ENCODE data around the gene MACC1. TPM values are rescaled to one million over a fixed set of nuclear protein-coding genes. Genes with fewer than 3 reads are reported as not detected.
A peak's percentile ranks its signal among the peaks of the same experiment; 100 is the strongest.

MACC1 gene
- total RNA-seq (1.0 TPM), polyA plus RNA-seq (under 1 TPM in 2 of 4 donors, not detected in 2; 0.12 to 0.21 TPM)

GRCh38 chr7:20217193-20217948, at the start of gene MACC1:
TSS of gene MACC1 (minus strand) at chr7:20217384. CDS start at chr7:20161862, 55,522 bp downstream.
- DNase-seq (peak; percentile 2 to 58 (median 11)), ATAC-seq (ENCODE audit: low read depth in 2 of 2) (peak; percentile 41 to 55)
- no peaks in the 10 kb centered on the region for H3K36me3 Mint-ChIP-seq
- Histone ChIP-seq H3K27ac (ENCODE audit: insufficient read depth, low read length, poor library complexity, severe bottlenecking) (no peak within 1 kb of the TSS), H3K36me3 (ENCODE audit: control insufficient read depth, insufficient read depth, low read length) (no peaks in the 10 kb centered on the region), H3K4me3 (ENCODE audit: low read depth, low read length) (peak within 1 kb of the TSS; percentile 46), H3K9me3 (ENCODE audit: control insufficient read depth in 2 of 2, low read length in 2 of 2) (no peaks in the 10 kb centered on the region), H3K27me3 (ENCODE audit: control insufficient read depth, insufficient read depth, low read length) (no peaks in the 10 kb centered on the region), H3K4me1 (ENCODE audit: control insufficient read depth, insufficient read depth, low read length, poor library complexity, severe bottlenecking) (no peaks in the 10 kb centered on the region)
- H3K27ac Mint-ChIP-seq: no peak within 1 kb of the TSS
- H3K9me3 Mint-ChIP-seq: peaks cover 0 to 6% (median 0%) of the 10 kb centered on the region in 7 donors
- H3K4me1 Mint-ChIP-seq: peaks cover 0 to 15% (median 0%) of the 10 kb centered on the region in 4 donors
- H3K27me3 Mint-ChIP-seq: no peaks in the 10 kb centered on the region
- H3K4me3 Mint-ChIP-seq: peak within 1 kb of the TSS in 3 of 4 donors; percentile 75 to 77 (median 77)

GRCh38 chr7:20264623-20265022, 47.4 kb upstream of the MACC1 start:
- H3K9me3 Mint-ChIP-seq: peaks cover 0 to 3% (median 0%) of the 10 kb centered on the region in 7 donors
- peaks cover 0 to 4% (median 0%) of the 10 kb centered on the region in 4 donors for H3K4me1 Mint-ChIP-seq
- no peaks in the 10 kb centered on the region for H3K27me3 ChIP-seq (ENCODE audit: control insufficient read depth, insufficient read depth, low read length)
- no peak overlapping the region for H3K27ac ChIP-seq (ENCODE audit: insufficient read depth, low read length, poor library complexity, severe bottlenecking)
- no peaks in the 10 kb centered on the region for H3K4me1 ChIP-seq (ENCODE audit: control insufficient read depth, insufficient read depth, low read length, poor library complexity, severe bottlenecking)
- H3K4me3 Mint-ChIP-seq: no peak overlapping the region
- H3K9me3 ChIP-seq (ENCODE audit: control insufficient read depth in 2 of 2, low read length in 2 of 2): no peaks in the 10 kb centered on the region
- no peak overlapping the region for H3K27ac Mint-ChIP-seq
- no peak for DNase-seq
- H3K36me3 ChIP-seq (ENCODE audit: control insufficient read depth, insufficient read depth, low read length): no peaks in the 10 kb centered on the region
- ATAC-seq (ENCODE audit: low read depth in 2 of 2): no peak
- no peak overlapping the region for H3K4me3 ChIP-seq (ENCODE audit: low read depth, low read length)
- no peaks in the 10 kb centered on the region for H3K36me3 Mint-ChIP-seq
- no peaks in the 10 kb centered on the region for H3K27me3 Mint-ChIP-seq

DNA sequence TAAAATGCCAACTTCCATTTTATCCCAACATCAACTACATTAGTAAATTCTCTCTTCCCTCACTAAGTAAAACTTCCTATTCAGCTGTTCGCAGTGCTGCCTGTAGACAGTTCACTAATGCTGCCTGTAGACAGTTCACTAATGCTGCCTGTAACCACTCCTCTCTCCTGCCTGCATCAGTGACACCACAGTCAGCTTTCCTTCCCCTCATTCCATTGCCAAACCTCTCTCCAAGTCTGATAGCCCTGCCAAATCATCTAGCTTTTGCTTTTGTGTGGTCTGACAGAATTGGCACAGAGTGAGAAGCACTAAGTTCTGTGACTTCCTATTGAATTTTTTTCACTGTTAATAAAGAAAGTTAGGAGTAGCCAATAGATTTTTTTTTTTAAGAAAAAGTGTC, 43.0 kb upstream of the MACC1 start:
- peak overlapping the region in 1 of 3 donors; percentile 27 for H3K27ac Mint-ChIP-seq
- H3K36me3 Mint-ChIP-seq: no peaks in the 10 kb centered on the region

DNA sequence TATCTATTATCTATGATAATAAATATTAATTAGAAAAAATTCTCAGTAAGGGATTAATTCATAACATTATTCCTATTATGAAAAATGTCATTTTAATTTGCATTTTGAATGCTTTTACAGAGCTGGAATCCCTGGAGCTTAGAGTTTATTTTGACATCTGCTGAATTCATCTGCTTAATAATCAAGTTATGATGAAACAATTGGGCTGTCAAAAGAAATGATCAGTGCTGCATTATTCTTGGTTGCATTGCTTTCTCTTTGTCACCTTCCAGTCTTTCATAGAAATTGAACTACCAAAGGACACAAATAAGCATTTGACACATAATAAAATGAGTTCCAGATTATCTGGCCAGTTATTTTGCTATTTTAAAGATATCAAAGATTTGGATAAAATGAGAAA, 40.0 kb upstream of the MACC1 start:
- no peak overlapping the region for H3K4me3 ChIP-seq (ENCODE audit: low read depth, low read length)
- H3K4me1 Mint-ChIP-seq: peaks cover 0 to 1% (median 0%) of the 10 kb centered on the region in 4 donors
- ATAC-seq (ENCODE audit: low read depth in 2 of 2): no peak
- no peaks in the 10 kb centered on the region for H3K27me3 Mint-ChIP-seq
- no peaks in the 10 kb centered on the region for H3K27me3 ChIP-seq (ENCODE audit: control insufficient read depth, insufficient read depth, low read length)
- H3K9me3 ChIP-seq (ENCODE audit: control insufficient read depth in 2 of 2, low read length in 2 of 2): no peaks in the 10 kb centered on the region
- H3K36me3 ChIP-seq (ENCODE audit: control insufficient read depth, insufficient read depth, low read length): no peaks in the 10 kb centered on the region
- H3K27ac Mint-ChIP-seq: no peak overlapping the region
- no peak for DNase-seq
- H3K27ac ChIP-seq (ENCODE audit: insufficient read depth, low read length, poor library complexity, severe bottlenecking): no peak overlapping the region
- no peaks in the 10 kb centered on the region for H3K4me1 ChIP-seq (ENCODE audit: control insufficient read depth, insufficient read depth, low read length, poor library complexity, severe bottlenecking)
- no peaks in the 10 kb centered on the region for H3K36me3 Mint-ChIP-seq
- H3K4me3 Mint-ChIP-seq: no peak overlapping the region
- H3K9me3 Mint-ChIP-seq: peaks cover 0 to 6% (median 0%) of the 10 kb centered on the region in 7 donors

More for the DNA sequence above, 43.0 kb upstream of the MACC1 start:
- Histone ChIP-seq H3K27ac (ENCODE audit: insufficient read depth, low read length, poor library complexity, severe bottlenecking) (no peak overlapping the region), H3K27me3 (ENCODE audit: control insufficient read depth, insufficient read depth, low read length) (no peaks in the 10 kb centered on the region), H3K4me3 (ENCODE audit: low read depth, low read length) (no peak overlapping the region), H3K36me3 (ENCODE audit: control insufficient read depth, insufficient read depth, low read length) (no peaks in the 10 kb centered on the region), H3K4me1 (ENCODE audit: control insufficient read depth, insufficient read depth, low read length, poor library complexity, severe bottlenecking) (no peaks in the 10 kb centered on the region), H3K9me3 (ENCODE audit: control insufficient read depth in 2 of 2, low read length in 2 of 2) (no peaks in the 10 kb centered on the region)
- DNase-seq: no peak
- ATAC-seq (ENCODE audit: low read depth in 2 of 2): no peak
- H3K4me3 Mint-ChIP-seq: no peak overlapping the region
- H3K27me3 Mint-ChIP-seq: no peaks in the 10 kb centered on the region
- peaks cover 0 to 4% (median 0%) of the 10 kb centered on the region in 4 donors for H3K4me1 Mint-ChIP-seq
- H3K9me3 Mint-ChIP-seq: peaks cover 0 to 4% (median 0%) of the 10 kb centered on the region in 7 donors

DNA sequence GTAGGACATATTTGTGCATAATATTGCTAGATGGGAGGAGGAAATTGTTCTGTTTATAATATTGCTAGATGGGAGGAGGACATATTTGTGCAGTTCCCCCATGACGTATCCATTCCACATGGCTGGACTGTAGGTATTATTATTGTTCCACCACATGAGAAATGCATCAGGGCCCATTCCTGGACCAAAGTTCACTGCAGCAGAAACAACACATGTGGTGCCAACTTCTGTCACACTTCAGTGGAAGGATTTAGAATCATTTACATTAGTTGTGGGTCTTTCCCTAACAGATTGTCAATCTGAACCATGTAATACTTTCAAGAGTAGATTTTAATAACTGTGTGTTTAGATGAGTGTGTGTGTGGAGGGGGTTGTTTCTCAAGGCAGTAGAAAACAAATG, 32.7 kb upstream of the MACC1 start:
- H3K27ac Mint-ChIP-seq: no peak overlapping the region

GRCh38 chr7:20249376-20249775, 32.2 kb upstream of the MACC1 start:
- Histone ChIP-seq H3K27me3 (ENCODE audit: control insufficient read depth, insufficient read depth, low read length) (no peaks in the 10 kb centered on the region), H3K36me3 (ENCODE audit: control insufficient read depth, insufficient read depth, low read length) (no peaks in the 10 kb centered on the region), H3K27ac (ENCODE audit: insufficient read depth, low read length, poor library complexity, severe bottlenecking) (no peak overlapping the region), H3K4me3 (ENCODE audit: low read depth, low read length) (no peak overlapping the region), H3K4me1 (ENCODE audit: control insufficient read depth, insufficient read depth, low read length, poor library complexity, severe bottlenecking) (no peaks in the 10 kb centered on the region), H3K9me3 (ENCODE audit: control insufficient read depth in 2 of 2, low read length in 2 of 2) (no peaks in the 10 kb centered on the region)
- no peak overlapping the region for H3K27ac Mint-ChIP-seq
- H3K4me1 Mint-ChIP-seq: no peaks in the 10 kb centered on the region
- no peak for DNase-seq
- H3K4me3 Mint-ChIP-seq: no peak overlapping the region
- no peak for ATAC-seq (ENCODE audit: low read depth in 2 of 2)
- no peaks in the 10 kb centered on the region for H3K36me3 Mint-ChIP-seq
- no peaks in the 10 kb centered on the region for H3K27me3 Mint-ChIP-seq
- H3K9me3 Mint-ChIP-seq: peaks cover 0 to 4% (median 2%) of the 10 kb centered on the region in 7 donors

More for the DNA sequence above, 32.7 kb upstream of the MACC1 start:
- Histone ChIP-seq H3K4me1 (ENCODE audit: control insufficient read depth, insufficient read depth, low read length, poor library complexity, severe bottlenecking) (no peaks in the 10 kb centered on the region), H3K4me3 (ENCODE audit: low read depth, low read length) (no peak overlapping the region), H3K27me3 (ENCODE audit: control insufficient read depth, insufficient read depth, low read length) (no peaks in the 10 kb centered on the region), H3K36me3 (ENCODE audit: control insufficient read depth, insufficient read depth, low read length) (no peaks in the 10 kb centered on the region), H3K9me3 (ENCODE audit: control insufficient read depth in 2 of 2, low read length in 2 of 2) (no peaks in the 10 kb centered on the region), H3K27ac (ENCODE audit: insufficient read depth, low read length, poor library complexity, severe bottlenecking) (no peak overlapping the region)
- no peak for ATAC-seq (ENCODE audit: low read depth in 2 of 2)
- Mint-ChIP-seq H3K27me3 (no peaks in the 10 kb centered on the region), H3K9me3 (peaks cover 0 to 4% (median 2%) of the 10 kb centered on the region in 7 donors), H3K4me3 (no peak overlapping the region), H3K4me1 (no peaks in the 10 kb centered on the region), H3K36me3 (no peaks in the 10 kb centered on the region)
- DNase-seq: no peak

GRCh38 chr7:20246236-20246635, 29.1 kb upstream of the MACC1 start:
- Mint-ChIP-seq H3K27ac (no peak overlapping the region), H3K27me3 (no peaks in the 10 kb centered on the region), H3K36me3 (no peaks in the 10 kb centered on the region), H3K9me3 (peaks cover 0 to 5% (median 2%) of the 10 kb centered on the region in 7 donors), H3K4me3 (no peak overlapping the region), H3K4me1 (peaks cover 0 to 3% (median 0%) of the 10 kb centered on the region in 4 donors)
- Histone ChIP-seq H3K27ac (ENCODE audit: insufficient read depth, low read length, poor library complexity, severe bottlenecking) (no peak overlapping the region), H3K9me3 (ENCODE audit: control insufficient read depth in 2 of 2, low read length in 2 of 2) (no peaks in the 10 kb centered on the region), H3K4me3 (ENCODE audit: low read depth, low read length) (no peak overlapping the region), H3K4me1 (ENCODE audit: control insufficient read depth, insufficient read depth, low read length, poor library complexity, severe bottlenecking) (no peaks in the 10 kb centered on the region), H3K36me3 (ENCODE audit: control insufficient read depth, insufficient read depth, low read length) (no peaks in the 10 kb centered on the region), H3K27me3 (ENCODE audit: control insufficient read depth, insufficient read depth, low read length) (no peaks in the 10 kb centered on the region)
- DNase-seq (no peak), ATAC-seq (ENCODE audit: low read depth in 2 of 2) (no peak)
